IgD-negative memory B cell (primary cell): ENCODE measurements around the gene MACROD2. TPM values are rescaled to one million over a fixed set of nuclear protein-coding genes. Genes with fewer than 3 reads are reported as not detected.
"Not testable (repeated sequence)": the region's sequence is repeated elsewhere in the genome, so short reads cannot be mapped to it uniquely, and the experiment has no call there.

ENCODE experiments used
- H3K27ac Mint-ChIP-seq, 3 donors: one replicate each; pipeline ENCODE4 v1.8.0; 2020 to 2022; ENCODE audit warnings: mild to moderate bottlenecking in 3 of 3, mixed read lengths in 3 of 3, moderate library complexity in 1 of 3
- H3K27me3 Mint-ChIP-seq: one replicate; pipeline ENCODE4 v1.8.0; 2021; ENCODE audit warnings: mixed read lengths
- H3K36me3 Mint-ChIP-seq: one replicate; pipeline ENCODE4 v1.8.0; 2020; ENCODE audit warnings: mild to moderate bottlenecking, mixed read lengths
- H3K4me1 Mint-ChIP-seq, 3 donors: one replicate each; pipeline ENCODE4 v1.8.0; 2020 to 2022; ENCODE audit warnings: mixed read lengths in 3 of 3, mild to moderate bottlenecking in 1 of 3
- H3K4me3 Mint-ChIP-seq, 4 donors: one replicate each; pipeline ENCODE4 v1.8.0; 2020 to 2022; ENCODE audit warnings: mild to moderate bottlenecking in 4 of 4, mixed read lengths in 4 of 4, moderate library complexity in 3 of 4
- H3K9me3 Mint-ChIP-seq, 3 donors: one replicate each; pipeline ENCODE4 v1.8.0; 2020 to 2021; ENCODE audit warnings: mixed read lengths in 3 of 3, mild to moderate bottlenecking in 1 of 3
- polyA plus RNA-seq: library from polyadenylated mRNA; unstranded; fragments of 300-500 nt; fragmentation: Illumina TruSeq; gene quantifications from one replicate; pipeline ENCODE4 v1.2.3, GENCODE V29; 2021

MACROD2 gene
- polyA plus RNA-seq, 1 donor from 2014 or later = 1.3 TPM

GRCh38 chr20:14193443-14193842, 198.1 kb downstream of the MACROD2 start:
- H3K27ac Mint-ChIP-seq = no peak overlapping the region
- peaks cover 0 to 2% (median 1%) of the 10 kb centered on the region in 3 donors for H3K9me3 Mint-ChIP-seq
- no peaks in the 10 kb centered on the region for H3K27me3 Mint-ChIP-seq
- H3K4me1 Mint-ChIP-seq = no peaks in the 10 kb centered on the region
- peak overlapping the region in 1 of 4 donors; percentile 41 for H3K4me3 Mint-ChIP-seq
- H3K36me3 Mint-ChIP-seq = no peaks in the 10 kb centered on the region

GRCh38 chr20:14193885-14194284, 198.6 kb downstream of the MACROD2 start:
- Mint-ChIP-seq H3K9me3 (peaks cover 0 to 2% (median 1%) of the 10 kb centered on the region in 3 donors), H3K4me1 (no peaks in the 10 kb centered on the region), H3K4me3 (peak overlapping the region in 1 of 4 donors; percentile 41), H3K36me3 (no peaks in the 10 kb centered on the region), H3K27ac (no peak overlapping the region), H3K27me3 (no peaks in the 10 kb centered on the region)

GRCh38 chr20:14197097-14197496, 201.8 kb downstream of the MACROD2 start:
- H3K36me3 Mint-ChIP-seq = no peaks in the 10 kb centered on the region
- peaks cover 0 to 2% (median 2%) of the 10 kb centered on the region in 3 donors for H3K9me3 Mint-ChIP-seq
- no peak overlapping the region for H3K27ac Mint-ChIP-seq
- no peak overlapping the region for H3K4me3 Mint-ChIP-seq
- H3K4me1 Mint-ChIP-seq = no peaks in the 10 kb centered on the region
- no peaks in the 10 kb centered on the region for H3K27me3 Mint-ChIP-seq

- Mint-ChIP-seq H3K9me3 (peaks cover 2% of the 10 kb centered on the region in 3 donors), H3K36me3 (no peaks in the 10 kb centered on the region), H3K4me1 (no peaks in the 10 kb centered on the region), H3K27me3 (no peaks in the 10 kb centered on the region), H3K4me3 (peak overlapping the region in 1 of 4 donors; percentile 58), H3K27ac (no peak overlapping the region)
Measured at GRCh38 chr20:14198416-14198815, 203.1 kb downstream of the MACROD2 start.

GRCh38 chr20:14199111-14199510, 203.8 kb downstream of the MACROD2 start:
- no peaks in the 10 kb centered on the region for H3K27me3 Mint-ChIP-seq
- no peak overlapping the region for H3K4me3 Mint-ChIP-seq
- H3K9me3 Mint-ChIP-seq = peaks cover 0 to 4% (median 2%) of the 10 kb centered on the region in 3 donors
- H3K27ac Mint-ChIP-seq = no peak overlapping the region
- no peaks in the 10 kb centered on the region for H3K4me1 Mint-ChIP-seq
- H3K36me3 Mint-ChIP-seq = no peaks in the 10 kb centered on the region

GRCh38 chr20:14203657-14204056, 208.3 kb downstream of the MACROD2 start:
- H3K27ac Mint-ChIP-seq = no peak overlapping the region
- H3K4me3 Mint-ChIP-seq = no peak overlapping the region
- H3K9me3 Mint-ChIP-seq = peaks cover 2 to 4% (median 2%) of the 10 kb centered on the region in 3 donors
- H3K4me1 Mint-ChIP-seq = no peaks in the 10 kb centered on the region
- H3K27me3 Mint-ChIP-seq = no peaks in the 10 kb centered on the region
- no peaks in the 10 kb centered on the region for H3K36me3 Mint-ChIP-seq

GRCh38 chr20:14207591-14207990, 212.3 kb downstream of the MACROD2 start:
- Mint-ChIP-seq H3K4me1 (no peaks in the 10 kb centered on the region), H3K36me3 (no peaks in the 10 kb centered on the region), H3K9me3 (peaks cover 0 to 4% (median 2%) of the 10 kb centered on the region in 3 donors)

GRCh38 chr20:14208956-14209355, 213.6 kb downstream of the MACROD2 start:
- H3K27me3 Mint-ChIP-seq = no peaks in the 10 kb centered on the region
- no peak overlapping the region for H3K4me3 Mint-ChIP-seq
- no peaks in the 10 kb centered on the region for H3K4me1 Mint-ChIP-seq
- H3K36me3 Mint-ChIP-seq = no peaks in the 10 kb centered on the region
- H3K9me3 Mint-ChIP-seq = peaks cover 0 to 2% (median 0%) of the 10 kb centered on the region in 3 donors
- H3K27ac Mint-ChIP-seq = no peak overlapping the region

More at GRCh38 chr20:14207591-14207990, 212.3 kb downstream of the MACROD2 start:
- H3K27me3 Mint-ChIP-seq = no peaks in the 10 kb centered on the region
- H3K27ac Mint-ChIP-seq = no peak overlapping the region
- H3K4me3 Mint-ChIP-seq = no peak overlapping the region

GRCh38 chr20:14210146-14210545, 214.8 kb downstream of the MACROD2 start:
- Mint-ChIP-seq H3K36me3 (no peaks in the 10 kb centered on the region), H3K9me3 (peaks cover 0 to 2% (median 0%) of the 10 kb centered on the region in 3 donors), H3K27me3 (no peaks in the 10 kb centered on the region), H3K4me3 (no peak overlapping the region), H3K27ac (no peak overlapping the region), H3K4me1 (no peaks in the 10 kb centered on the region)

- H3K4me1 Mint-ChIP-seq = no peaks in the 10 kb centered on the region
- no peak overlapping the region for H3K4me3 Mint-ChIP-seq
- H3K27me3 Mint-ChIP-seq = no peaks in the 10 kb centered on the region
- H3K9me3 Mint-ChIP-seq = peaks cover 0 to 2% (median 0%) of the 10 kb centered on the region in 3 donors
- H3K36me3 Mint-ChIP-seq = no peaks in the 10 kb centered on the region
- H3K27ac Mint-ChIP-seq = no peak overlapping the region
Measured at GRCh38 chr20:14214046-14214445, 218.7 kb downstream of the MACROD2 start.

GRCh38 chr20:14215880-14216279, 220.6 kb downstream of the MACROD2 start:
- not testable (repeated sequence) for H3K36me3 Mint-ChIP-seq, H3K27me3 Mint-ChIP-seq, H3K4me1 Mint-ChIP-seq, H3K4me3 Mint-ChIP-seq, H3K27ac Mint-ChIP-seq, H3K9me3 Mint-ChIP-seq

- H3K9me3 Mint-ChIP-seq = peaks cover 0 to 2% (median 0%) of the 10 kb centered on the region in 3 donors
Measured at GRCh38 chr20:14219801-14220461, 224.6 kb downstream of the MACROD2 start.

GRCh38 chr20:14220986-14221385, 225.7 kb downstream of the MACROD2 start:
- Mint-ChIP-seq H3K9me3 (no peaks in the 10 kb centered on the region), H3K36me3 (no peaks in the 10 kb centered on the region), H3K4me3 (no peak overlapping the region), H3K4me1 (peaks cover 0 to 2% (median 0%) of the 10 kb centered on the region in 3 donors), H3K27me3 (no peaks in the 10 kb centered on the region), H3K27ac (no peak overlapping the region)

More at GRCh38 chr20:14219801-14220461, 224.6 kb downstream of the MACROD2 start:
- peak overlapping the region in 1 of 4 donors; percentile 23 for H3K4me3 Mint-ChIP-seq
- H3K27ac Mint-ChIP-seq = no peak overlapping the region
- H3K27me3 Mint-ChIP-seq = no peaks in the 10 kb centered on the region
- H3K36me3 Mint-ChIP-seq = no peaks in the 10 kb centered on the region
- no peaks in the 10 kb centered on the region for H3K4me1 Mint-ChIP-seq

- Mint-ChIP-seq H3K4me1 (peaks cover 0 to 2% (median 0%) of the 10 kb centered on the region in 3 donors), H3K36me3 (peaks cover 1% of the 10 kb centered on the region), H3K9me3 (peaks cover 0 to 3% (median 0%) of the 10 kb centered on the region in 3 donors), H3K4me3 (no peak overlapping the region), H3K27ac (no peak overlapping the region), H3K27me3 (peaks cover 2% of the 10 kb centered on the region)
Measured at GRCh38 chr20:14223806-14224205, 228.5 kb downstream of the MACROD2 start.

- not testable (repeated sequence) for H3K4me1 Mint-ChIP-seq, H3K27ac Mint-ChIP-seq, H3K27me3 Mint-ChIP-seq, H3K9me3 Mint-ChIP-seq, H3K4me3 Mint-ChIP-seq, H3K36me3 Mint-ChIP-seq
Measured at GRCh38 chr20:14226051-14227049, 231.0 kb downstream of the MACROD2 start.
